NCI-H345 treated with DMSO at 0.1 percent for 48 hours (cell line): ENCODE measurements around the gene MAFG.

Source experiments
- DNase-seq: peaks from one replicate; lab custom pipeline; 2025; ENCODE audit not compliant: unreplicated experiment; lab: John Stamatoyannopoulos, UW

Gene MAFG

GRCh38 chr17:81911277-81911961 is 16.1 kb downstream of the MAFG start, which contains the start of gene PCYT2:
TSS of gene PCYT2 (minus strand) at chr17:81911399. CDS start at chr17:81911355, 44 bp downstream.
- peak; percentile 85 for DNase-seq

GRCh38 chr17:81910840-81911276 is 16.7 kb downstream of the MAFG start:
- DNase-seq = no peak

GRCh38 chr17:81909966-81910839 is 17.3 kb downstream of the MAFG start:
- DNase-seq = no peak

- DNase-seq = no peak
These were observed 18.3 kb downstream of the MAFG start for GRCh38 chr17:81909231-81909630.

GRCh38 chr17:81908793-81909192 is 18.7 kb downstream of the MAFG start:
- DNase-seq = no peak

GRCh38 chr17:81907219-81908145 is 20.1 kb downstream of the MAFG start:
- no peak for DNase-seq

- no peak for DNase-seq
These were observed 20.9 kb downstream of the MAFG start for GRCh38 chr17:81906476-81907218.

- no peak for DNase-seq
These were observed 21.5 kb downstream of the MAFG start for GRCh38 chr17:81905993-81906392.

GRCh38 chr17:81905424-81905875 is 22.1 kb downstream of the MAFG start:
- DNase-seq = no peak

- DNase-seq = no peak
These were observed 22.7 kb downstream of the MAFG start for GRCh38 chr17:81904600-81905423.

- no peak for DNase-seq
These were observed 23.5 kb downstream of the MAFG start for GRCh38 chr17:81903896-81904599.

- no peak for DNase-seq
These were observed 24.1 kb downstream of the MAFG start for GRCh38 chr17:81903415-81903831.

- no peak for DNase-seq
These were observed 24.7 kb downstream of the MAFG start for GRCh38 chr17:81902653-81903414.

- no peak for DNase-seq
These were observed 25.4 kb downstream of the MAFG start, which contains the start of gene NPB for GRCh38 chr17:81902023-81902652. TSS of gene NPB (plus strand) at chr17:81902238. CDS start at chr17:81902278, 40 bp downstream.

GRCh38 chr17:81901167-81902022 is 26.1 kb downstream of the MAFG start:
- DNase-seq = no peak

GRCh38 chr17:81900181-81900820 is 27.2 kb downstream of the MAFG start:
- DNase-seq = no peak
